B cell (primary cell): ENCODE results near the gene CIC. TPM values are rescaled to one million over a fixed set of nuclear protein-coding genes. Genes with fewer than 3 reads are reported as not detected.

Experiments used
- ATAC-seq: fragments of 200-7000 bp; cut with Tn5 transposase; one replicate; pipeline ENCODE4 v1.10.0; 2021; ENCODE audit warnings: low read depth, mild to moderate bottlenecking, moderate number of reproducible peaks, moderate library complexity
- CTCF ChIA-PET: fragments of 350-600 bp; sonication (Branson Sonifier 250); formaldehyde crosslinking; loops from one replicate; lab custom pipeline; 2021; ENCODE audit warnings: antibody characterized with exemption, inconsistent platforms; lab: Charles Lee
- POLR2A ChIA-PET: fragments of 350-600 bp; sonication (Branson Sonifier 250); formaldehyde crosslinking; loops from one replicate; lab custom pipeline; 2021; ENCODE audit warnings: antibody characterized with exemption; lab: Charles Lee
- DNase-seq: peaks from one replicate; pipeline ENCODE4 v3.0.0; 2013
- H2AFZ ChIP-seq: 2 replicates; pipeline ENCODE4 v1.6.1; 2012; ENCODE audit warnings: mild to moderate bottlenecking, low read depth, low read length; ENCODE audit not compliant: insufficient read depth, poor library complexity, severe bottlenecking
- H3K27ac ChIP-seq, 2 donors: 1 replicate in 1 of 2; 2 replicates in 1 of 2; pipeline ENCODE4 v1.5.1; 2012 to 2013; ENCODE audit warnings: low read length in 2 of 2, mild to moderate bottlenecking in 2 of 2, moderate library complexity in 1 of 2
- H3K27me3 ChIP-seq, 4 experiments: fragments of 200-600 bp in 1 of 4; sonication (generic) in 1 of 4; replicated peaks in 1 of 4; 1 replicate in 2 of 4; 2 replicates in 2 of 4; pipeline versions ENCODE4 v1.6.1 to v1.7.0; 2013 to 2016; ENCODE audit warnings: low read length in 3 of 4, mild to moderate bottlenecking in 2 of 4, mixed read lengths in 1 of 4, moderate library complexity in 1 of 4; ENCODE audit not compliant: insufficient read depth in 4 of 4, control insufficient read depth in 3 of 4; ENCODE audit errors: control extremely low read depth in 1 of 4
- H3K36me3 ChIP-seq, 2 experiments: replicated peaks in 1 of 2; 1 replicate in 1 of 2; 2 replicates in 1 of 2; pipeline versions ENCODE4 v1.6.1 to v1.7.1; 2013; ENCODE audit warnings: low read length in 1 of 2; ENCODE audit not compliant: insufficient read depth in 2 of 2, control insufficient read depth in 1 of 2; ENCODE audit errors: control extremely low read depth in 1 of 2, extremely low read depth in 1 of 2
- H3K4me1 ChIP-seq, 2 donors: fragments of 200-600 bp in 1 of 2; sonication (generic) in 1 of 2; 1 replicate in 1 of 2; 2 replicates in 1 of 2; pipeline versions ENCODE4 v1.5.1 to v1.6.1; 2013 to 2017; ENCODE audit warnings: low read length in 2 of 2; ENCODE audit not compliant: control insufficient read depth in 2 of 2, insufficient read depth in 2 of 2
- H3K4me2 ChIP-seq: replicated peaks from 2 replicates; pipeline ENCODE3; 2012; ENCODE audit warnings: mild to moderate bottlenecking, low read depth, low read length; ENCODE audit not compliant: poor library complexity, severe bottlenecking
- H3K4me3 ChIP-seq, 5 experiments: fragments of 200-600 bp in 1 of 5; sonication (generic) in 1 of 5; 1 replicate in 3 of 5; 2 replicates in 2 of 5; pipeline versions ENCODE4 v1.5.1 to v1.7.0; 2011 to 2016; ENCODE audit warnings: low read length in 4 of 5, mild to moderate bottlenecking in 4 of 5, low read depth in 2 of 5, control low read depth in 1 of 5, moderate library complexity in 1 of 5; ENCODE audit not compliant: insufficient read depth in 1 of 5; ENCODE audit errors: control extremely low read depth in 1 of 5, extremely low read depth in 1 of 5
- H3K79me2 ChIP-seq: fragments of 200-600 bp; sonication (generic); one replicate; pipeline ENCODE4 v1.6.0; 2016; ENCODE audit warnings: low read length; ENCODE audit not compliant: control insufficient read depth, insufficient read depth
- H3K9ac ChIP-seq: fragments of 200-600 bp; sonication (generic); 2 replicates; pipeline ENCODE4 v1.6.1; 2017; ENCODE audit warnings: mild to moderate bottlenecking, low read length, moderate library complexity
- H3K9me3 ChIP-seq, 3 donors: one replicate each; pipeline versions ENCODE4 v1.6.1 to v1.7.1; 2013; ENCODE audit warnings: low read length in 2 of 3; ENCODE audit not compliant: control insufficient read depth in 2 of 3, insufficient read depth in 1 of 3; ENCODE audit errors: control extremely low read depth in 1 of 3
- H4K20me1 ChIP-seq: 2 replicates; pipeline ENCODE4 v1.6.0; 2012; ENCODE audit warnings: mild to moderate bottlenecking, low read length; ENCODE audit not compliant: insufficient read depth, control insufficient read depth, poor library complexity, severe bottlenecking
- H3K27ac Mint-ChIP-seq: one replicate; pipeline ENCODE4 v1.8.0; 2021; ENCODE audit warnings: mixed read lengths
- H3K27me3 Mint-ChIP-seq: one replicate; pipeline ENCODE4 v1.8.0; 2021; ENCODE audit warnings: mixed read lengths
- H3K4me1 Mint-ChIP-seq: one replicate; pipeline ENCODE4 v1.8.0; 2021; ENCODE audit warnings: mixed read lengths
- H3K4me3 Mint-ChIP-seq: one replicate; pipeline ENCODE4 v1.8.0; 2021; ENCODE audit warnings: mixed read lengths
- H3K9me3 Mint-ChIP-seq: one replicate; pipeline ENCODE4 v1.8.0; 2022; ENCODE audit warnings: mixed read lengths; ENCODE audit not compliant: insufficient read depth
- EZH2 ChIP-seq: IDR thresholded peaks from 2 replicates; pipeline ENCODE4 v1.6.1; 2012; ENCODE audit warnings: borderline replicate concordance, low read depth, mild to moderate bottlenecking, moderate library complexity, low read length; ENCODE audit not compliant: insufficient read depth, poor library complexity, severe bottlenecking
- WGBS: methylation state at CpG from one replicate; pipeline ENCODE4 v1.1.5; 2013; ENCODE audit warnings: missing lambda C conversion rate; ENCODE audit not compliant: insufficient coverage; 5-methylcytosine and 5-hydroxymethylcytosine counted together
- intact Hi-C: fragments of 100-400 bp; cut with micrococcal nuclease; formaldehyde crosslinking; loops from one replicate; pipeline ENCODE4 v1.10.0; 2022
- polyA plus RNA-seq: library from polyadenylated mRNA; depleted of rRNA; stranded (reverse); fragments of >200 nt; gene quantifications from 2 replicates; pipeline ENCODE4 v1.2.3, GENCODE V29; 2012
- total RNA-seq, 2 donors: library from RNA; stranded (reverse); fragments of 120-200 nt in 1 of 2; gene quantifications; 1 replicate in 1 of 2; 2 replicates in 1 of 2; pipeline versions ENCODE4 v1.2.3 to v1.2.4, GENCODE V29; 2013 to 2022
- TF ChIP-seq, protein P1 (sequence below): fragments of 200-600 bp; IDR thresholded peaks from one replicate; pipeline ENCODE4 v1.8.0; 2022; ENCODE audit warnings: antibody characterized with exemption, mild to moderate bottlenecking

Gene CIC
- total and polyA plus RNA-seq, 2 donors (not counting 1 experiment from before 2014, with no cell fraction given): 75.7 to 119 TPM

- H3K4me3 Mint-ChIP-seq: no peak overlapping the region
Observed at GRCh38 chr19:42272989-42273406, 3.9 kb downstream of the CIC start.

GRCh38 chr19:42273407-42274064 lies 4.5 kb downstream of the CIC start:
- Mint-ChIP-seq H3K27ac (no peak overlapping the region), H3K9me3 (no peaks in the 10 kb centered on the region), H3K27me3 (no peaks in the 10 kb centered on the region), H3K4me3 (no peak overlapping the region), H3K4me1 (peaks cover 45% of the 10 kb centered on the region)
- Histone ChIP-seq H3K79me2 (peaks cover 89% of the 10 kb centered on the region), H2AFZ (no peak overlapping the region), H4K20me1 (peaks cover 7% of the 10 kb centered on the region), H3K27me3 (no peaks in the 10 kb centered on the region), H3K4me2 (no peak overlapping the region), H3K9ac (no peak overlapping the region), H3K4me3 (no peak overlapping the region), H3K36me3 (peaks cover 0 to 30% of the 10 kb centered on the region in 2 experiments), H3K9me3 (no peaks in the 10 kb centered on the region), H3K27ac (no peak overlapping the region), H3K4me1 (peaks cover 21 to 32% of the 10 kb centered on the region in 2 donors)
- intact Hi-C loops: no loop called here
- ATAC-seq: no peak
- POLR2A ChIA-PET: interaction anchor here (0.6 kb wide), 1 partner anchor 15 kb away, joined by 6 read pairs; no protein-coding TSS in a partner anchor
- TF ChIP-seq, protein P1, sequence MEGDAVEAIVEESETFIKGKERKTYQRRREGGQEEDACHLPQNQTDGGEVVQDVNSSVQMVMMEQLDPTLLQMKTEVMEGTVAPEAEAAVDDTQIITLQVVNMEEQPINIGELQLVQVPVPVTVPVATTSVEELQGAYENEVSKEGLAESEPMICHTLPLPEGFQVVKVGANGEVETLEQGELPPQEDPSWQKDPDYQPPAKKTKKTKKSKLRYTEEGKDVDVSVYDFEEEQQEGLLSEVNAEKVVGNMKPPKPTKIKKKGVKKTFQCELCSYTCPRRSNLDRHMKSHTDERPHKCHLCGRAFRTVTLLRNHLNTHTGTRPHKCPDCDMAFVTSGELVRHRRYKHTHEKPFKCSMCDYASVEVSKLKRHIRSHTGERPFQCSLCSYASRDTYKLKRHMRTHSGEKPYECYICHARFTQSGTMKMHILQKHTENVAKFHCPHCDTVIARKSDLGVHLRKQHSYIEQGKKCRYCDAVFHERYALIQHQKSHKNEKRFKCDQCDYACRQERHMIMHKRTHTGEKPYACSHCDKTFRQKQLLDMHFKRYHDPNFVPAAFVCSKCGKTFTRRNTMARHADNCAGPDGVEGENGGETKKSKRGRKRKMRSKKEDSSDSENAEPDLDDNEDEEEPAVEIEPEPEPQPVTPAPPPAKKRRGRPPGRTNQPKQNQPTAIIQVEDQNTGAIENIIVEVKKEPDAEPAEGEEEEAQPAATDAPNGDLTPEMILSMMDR: no peak
- TF ChIP-seq EZH2: no peak
- 98% methylated on average over 37 of the region's 43 CpGs for WGBS
- CTCF ChIA-PET: no interaction called here
- DNase-seq: peak; percentile 16

More at GRCh38 chr19:42272989-42273406, 3.9 kb downstream of the CIC start:
- Mint-ChIP-seq H3K27me3 (no peaks in the 10 kb centered on the region), H3K4me1 (peaks cover 41% of the 10 kb centered on the region), H3K9me3 (no peaks in the 10 kb centered on the region), H3K27ac (no peak overlapping the region)
- Histone ChIP-seq H2AFZ (no peak overlapping the region), H3K4me1 (peaks cover 21 to 27% of the 10 kb centered on the region in 2 donors), H3K79me2 (peaks cover 84% of the 10 kb centered on the region), H3K27me3 (no peaks in the 10 kb centered on the region), H3K27ac (no peak overlapping the region), H3K36me3 (peaks cover 0 to 30% of the 10 kb centered on the region in 2 experiments), H3K9me3 (no peaks in the 10 kb centered on the region), H4K20me1 (peaks cover 7% of the 10 kb centered on the region), H3K4me2 (no peak overlapping the region), H3K4me3 (no peak overlapping the region), H3K9ac (no peak overlapping the region)
- ATAC-seq (no peak), DNase-seq (no peak)
- TF ChIP-seq, protein P1: no peak
- TF ChIP-seq EZH2: no peak
- ChIA-PET POLR2A (interaction anchor here (0.6 kb wide), 2 partner anchors 9 to 15 kb away, joined by 4 to 6 read pairs; no protein-coding TSS in a partner anchor), CTCF (no interaction called here)
- 98% methylated on average over 23 of the region's 23 CpGs for WGBS
- intact Hi-C loops: no loop called here
